ENCODE data around the gene LEMD3. TPM values are rescaled to one million over a fixed set of nuclear protein-coding genes. Genes with fewer than 3 reads are reported as not detected.

LEMD3 gene
- total and polyA plus RNA-seq, 2 of the 8 experiments (the other 6 are each of a cell fraction or from before 2014, with no cell fraction given) = 5.8 to 33.2 TPM

DNA sequence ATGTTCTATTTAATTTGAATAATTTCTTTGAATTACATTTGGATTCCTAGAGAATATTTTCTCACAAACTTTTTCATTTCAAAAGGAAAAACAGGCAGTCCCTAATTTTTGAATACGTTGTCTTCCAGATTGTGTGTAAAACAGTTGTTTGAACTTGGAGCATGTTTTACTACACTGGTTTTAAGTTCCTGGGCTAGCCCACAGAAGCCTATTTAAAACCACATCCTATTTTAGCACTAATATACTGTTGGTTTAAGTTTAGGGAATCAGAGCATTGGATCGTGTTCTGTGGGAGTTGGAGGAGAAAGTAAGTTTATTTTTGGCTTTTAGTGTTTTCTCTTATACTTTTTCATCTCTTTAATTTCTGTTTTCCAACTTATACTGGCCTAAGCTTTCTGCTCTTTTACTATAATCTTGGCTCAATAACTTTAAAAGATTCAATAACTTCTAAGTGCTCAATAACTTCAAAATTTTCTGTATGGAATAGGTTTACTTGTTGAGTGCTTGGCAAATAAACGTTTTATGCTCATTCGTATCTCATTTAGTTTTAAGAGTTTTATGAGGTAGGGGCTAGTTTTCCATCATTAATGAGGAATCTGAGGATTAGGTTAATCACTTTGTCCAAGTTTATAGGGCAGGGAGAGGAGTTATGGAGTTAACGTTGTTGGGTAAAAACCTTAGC lies 14.9 kb downstream of the LEMD3 start:
- H3K79me1 ChIP-seq (ENCODE audit: low read depth, low read length) = no peaks in the 10 kb centered on the region; the same call in 1 of the 2 replicates
- no peaks in the 10 kb centered on the region for H3K23me2 ChIP-seq (ENCODE audit: low read depth, low read length)
- H3K18ac ChIP-seq (ENCODE audit: extremely low read depth, low read length) = no peak overlapping the region
- no peak overlapping the region for H3K4me3 ChIP-seq (ENCODE audit: extremely low read depth in 1 of 4, insufficient read depth in 2 of 4, low read depth in 3 of 4, low read length in 4 of 4)
- no peak overlapping the region for H3K27ac ChIP-seq (ENCODE audit: low read depth, low read length)
- no peak overlapping the region for H3K23ac ChIP-seq (ENCODE audit: insufficient read length)
- no peak overlapping the region for H3K56ac ChIP-seq (replicated peaks; ENCODE audit: insufficient read length, low read depth, low read length)
- DNase-seq (ENCODE audit: low read depth in 1 of 2, low spot score in 2 of 2) (no peak), FAIRE-seq (no peak)
- 90% methylated on average over 5 of the region's 5 CpGs; no CpG with 5 or more reads in 1 of the 2 experiments for WGBS, 2 experiments (ENCODE audit: extremely low coverage in 1 of 2, insufficient coverage in 1 of 2, insufficient read length in 1 of 2, insufficient replicate concordance in 2 of 2, low coverage in 1 of 2, low lambda C conversion rate in 2 of 2, missing lambda C conversion rate in 1 of 2)
- H2AFZ ChIP-seq (ENCODE audit: low read length) = no peak overlapping the region
- H4K5ac ChIP-seq (ENCODE audit: insufficient read length, low read depth, low read length) = no peak overlapping the region
- no peak overlapping the region for H2BK15ac ChIP-seq (ENCODE audit: low read length)
- H3K9me3 ChIP-seq (ENCODE audit: insufficient read depth in 2 of 2, low read depth in 1 of 2, low read length in 1 of 2) = no peaks in the 10 kb centered on the region
- H4K8ac ChIP-seq (ENCODE audit: extremely low read depth, insufficient read depth, low read length) = no peak overlapping the region
- H2BK120ac ChIP-seq (replicated peaks; ENCODE audit: low read depth, low read length) = no peak overlapping the region
- TF ChIP-seq POU5F1 (IDR thresholded peaks at IDR 0.05; ENCODE audit: low read depth, low read length) (no peak), RFX5 (IDR thresholded peaks at IDR 0.05; ENCODE audit: borderline replicate concordance, low read depth, low read length) (no peak), TCF12 (IDR thresholded peaks at IDR 0.05; ENCODE audit: low read depth, low read length) (no peak), TAF1 (IDR thresholded peaks at IDR 0.05; ENCODE audit: low read depth, low read length) (no peak), SP4 (IDR thresholded peaks at IDR 0.05; ENCODE audit: low read length) (no peak), MAFK (IDR thresholded peaks at IDR 0.05; ENCODE audit: low read depth, low read length) (no peak), HDAC2 (IDR thresholded peaks at IDR 0.05; ENCODE audit: borderline replicate concordance in 1 of 2, low read depth in 2 of 2, low read length in 2 of 2) (no peak), SP1 (IDR thresholded peaks at IDR 0.05; ENCODE audit: low read depth, low read length) (no peak), RNF2 (IDR thresholded peaks at IDR 0.05; ENCODE audit: borderline replicate concordance, low read depth, low read length, missing control alignments, poor library complexity, severe bottlenecking) (no peak)
- H2BK5ac ChIP-seq (ENCODE audit: low read depth, low read length) = no peak overlapping the region
- no peak overlapping the region; the same call in 1 of the 2 replicates for H2AK5ac ChIP-seq (ENCODE audit: low read depth, low read length)
- peaks cover 5 to 7% of the 10 kb centered on the region in 2 experiments for H4K20me1 ChIP-seq (replicated peaks in 1 of 2; ENCODE audit: control insufficient read depth in 1 of 2, insufficient read depth in 2 of 2, low read length in 2 of 2)
- no peaks in the 10 kb centered on the region for H3K36me3 ChIP-seq (ENCODE audit: control insufficient read depth in 2 of 4, insufficient read depth in 4 of 4, low read length in 3 of 4)
- no peak overlapping the region for H3K4ac ChIP-seq (replicated peaks; ENCODE audit: insufficient read length, low read depth, low read length)
- no peak overlapping the region for H3K9ac ChIP-seq (replicated peaks in 1 of 4; ENCODE audit: extremely low read depth in 1 of 4, low read depth in 3 of 4, low read length in 3 of 4)
- ChIA-PET POLR2A (ENCODE audit: partially characterized antibody) (interaction anchor here (0.9 to 1.2 kb wide), 2 partner anchors 8 to 11 kb away, joined by 3 to 4 read pairs; no protein-coding TSS in a partner anchor), CTCF (ENCODE audit: partially characterized antibody) (interaction anchor here (0.6 kb wide), 1 partner anchor 116 kb away, joined by 3 read pairs; no protein-coding TSS in a partner anchor)
- H3K27me3 ChIP-seq (replicated peaks in 1 of 4; ENCODE audit: control insufficient read depth in 3 of 4, extremely low read depth in 1 of 4, insufficient read depth in 3 of 4, low read length in 3 of 4) = no peaks in the 10 kb centered on the region
- H3K4me1 ChIP-seq (replicated peaks in 1 of 4; ENCODE audit: control insufficient read depth in 3 of 4, insufficient read depth in 4 of 4, low read length in 3 of 4) = no peaks in the 10 kb centered on the region
- no peak overlapping the region for H3K14ac ChIP-seq (ENCODE audit: insufficient read length)
- no peak overlapping the region for H3K4me2 ChIP-seq (ENCODE audit: insufficient read depth in 1 of 2, low read depth in 2 of 2, low read length in 2 of 2)
- peaks cover 0 to 97% of the 10 kb centered on the region in 2 experiments; a peak in 2 of 4 replicates for H3K79me2 ChIP-seq (ENCODE audit: control insufficient read depth in 1 of 2, insufficient read depth in 2 of 2, low read length in 2 of 2)
- no peak overlapping the region for H2BK20ac ChIP-seq (ENCODE audit: low read length)
- no peak overlapping the region for H2BK12ac ChIP-seq (ENCODE audit: low read depth, low read length)
- H4K91ac ChIP-seq (replicated peaks; ENCODE audit: insufficient read length, low read length) = no peak overlapping the region

All from H1 (cell line).